Camera-type eye (tissue), 1 donor: Measurements from ENCODE around the gene SERPINB6. TPM values are rescaled to one million over a fixed set of nuclear protein-coding genes. Genes with fewer than 3 reads are reported as not detected.

ENCODE experiments used
- total RNA-seq: library from RNA; depleted of rRNA; stranded (reverse); fragments of >200 nt; gene quantifications from one replicate; pipeline ENCODE4 v1.2.3, GENCODE V29; 2014

The SERPINB6 gene
- total RNA-seq, result 87.5 TPM

GRCh38 chr6:2971420-2972218 is at the start of gene SERPINB6:
TSS of gene SERPINB6 (minus strand) at chr6:2971567. CDS start at chr6:2959332, 12,235 bp downstream.

GRCh38 chr6:2999618-3000557 is 28.5 kb upstream of the SERPINB6 start, which contains the start of gene NQO2:
TSS of gene NQO2 (plus strand) at chr6:2999894. CDS start at chr6:3006553, 6,659 bp downstream.

Other genes with a start within 250 kb of the SERPINB6 start
- gene MYLK4, start 220.6 kb downstream of the SERPINB6 start, total RNA-seq, result 9.9 TPM
- 82.3 TPM for gene WRNIP1, start 206.2 kb downstream of the SERPINB6 start, total RNA-seq
- gene SERPINB1, start 129.7 kb downstream of the SERPINB6 start, total RNA-seq, result 25.7 TPM
- gene SERPINB9, start 68.3 kb downstream of the SERPINB6 start, total RNA-seq, result 12.8 TPM
- 9.5 TPM for gene NQO2, start 28.3 kb upstream of the SERPINB6 start, total RNA-seq
- gene RIPK1, start 96.9 kb upstream of the SERPINB6 start, total RNA-seq, result 23.1 TPM
- 19.8 TPM for gene BPHL, start 147.1 kb upstream of the SERPINB6 start, total RNA-seq
- 209 TPM for gene TUBB2A, start 186.0 kb upstream of the SERPINB6 start, total RNA-seq